SU-DHL-6 (cell line): ENCODE results near the gene LHFPL6.

Experiments used
- H2AFZ ChIP-seq: fragments of 200-600 bp; sonication (generic); 2 replicates; pipeline ENCODE4 v1.6.1; 2014; ENCODE audit warnings: low read depth, mild to moderate bottlenecking, moderate library complexity, mixed read lengths, antibody characterized with exemption, low read length; ENCODE audit not compliant: severe bottlenecking
- H3F3A ChIP-seq: fragments of 200-600 bp; shearing (Covaris generic); 2 replicates; pipeline ENCODE4 v1.6.0; 2016; ENCODE audit warnings: antibody characterized with exemption, mild to moderate bottlenecking; ENCODE audit not compliant: insufficient read depth
- H3K27ac ChIP-seq: fragments of 200-600 bp; sonication (generic); 2 replicates; pipeline ENCODE4 v1.5.1; 2016; ENCODE audit warnings: low read depth, mild to moderate bottlenecking, low read length, moderate library complexity, mixed read lengths
- H3K27me3 ChIP-seq: fragments of 200-600 bp; sonication (generic), shearing (Covaris generic); 2 replicates; pipeline ENCODE4 v1.6.0; 2014; ENCODE audit warnings: mild to moderate bottlenecking, low read length
- H3K36me3 ChIP-seq: fragments of 200-600 bp; sonication (generic); 2 replicates; pipeline ENCODE4 v1.6.1; 2014; ENCODE audit warnings: mild to moderate bottlenecking, low read length, mixed read lengths
- H3K4me2 ChIP-seq: fragments of 300-600, 200-600 bp; shearing (Covaris generic), sonication (generic); 2 replicates; pipeline ENCODE4 v1.6.0; 2014; ENCODE audit warnings: low read length, low read depth, mild to moderate bottlenecking; ENCODE audit not compliant: poor library complexity, severe bottlenecking
- H3K4me3 ChIP-seq: fragments of 200-600 bp; sonication (generic); 2 replicates; pipeline ENCODE4 v1.5.1; 2014; ENCODE audit warnings: antibody characterized with exemption, low read length, mild to moderate bottlenecking, mixed read lengths; ENCODE audit not compliant: insufficient read depth, poor library complexity, severe bottlenecking
- H3K79me2 ChIP-seq: fragments of 200-600 bp; sonication (generic); 2 replicates; pipeline ENCODE4 v1.6.1; 2014; ENCODE audit warnings: mild to moderate bottlenecking, low read length, moderate library complexity; ENCODE audit not compliant: insufficient read depth
- H3K9ac ChIP-seq: fragments of 200-600 bp; sonication (generic); 2 replicates; pipeline ENCODE4 v1.7.0; 2014; ENCODE audit warnings: mild to moderate bottlenecking, low read length
- H3K9me2 ChIP-seq: fragments of 200-600 bp; sonication (generic); replicated peaks from 2 replicates; pipeline ENCODE4 v1.6.1; 2014; ENCODE audit warnings: low read length; ENCODE audit not compliant: insufficient read depth
- H3K9me3 ChIP-seq: fragments of 200-600 bp; sonication (generic); 2 replicates; pipeline ENCODE4 v1.6.1; 2014; ENCODE audit warnings: low read length, mixed read lengths; ENCODE audit not compliant: insufficient read depth
- H4K20me1 ChIP-seq: fragments of 200-600 bp; sonication (generic); 2 replicates; pipeline ENCODE4 v1.6.1; 2014; ENCODE audit warnings: low read depth, mild to moderate bottlenecking, antibody characterized with exemption, low read length, moderate library complexity, mixed read lengths
- CTCF ChIP-seq: fragments of 200-600 bp; sonication (generic); IDR thresholded peaks from one replicate; pipeline ENCODE4 v1.5.1; 2017; ENCODE audit warnings: antibody characterized with exemption, mild to moderate bottlenecking, low read length, moderate library complexity; ENCODE audit not compliant: insufficient read depth, poor library complexity, severe bottlenecking
- EZH2phosphoT487 ChIP-seq: fragments of 200-600 bp; sonication (generic), shearing (Covaris generic); conservative IDR thresholded peaks from 2 replicates; pipeline ENCODE4 v1.6.1; 2018; ENCODE audit warnings: mild to moderate bottlenecking, antibody characterized with exemption, low read length, moderate library complexity, mixed read lengths

Gene LHFPL6

GRCh38 chr13:39329182-39329639 is 273.8 kb downstream of the LHFPL6 start:
- no peaks in the 10 kb centered on the region for H3F3A ChIP-seq
- H3K79me2 ChIP-seq = no peaks in the 10 kb centered on the region
- H3K4me3 ChIP-seq = no peak overlapping the region
- H4K20me1 ChIP-seq = no peaks in the 10 kb centered on the region
- H3K27ac ChIP-seq = no peak overlapping the region
- H3K27me3 ChIP-seq = no peaks in the 10 kb centered on the region
- no peak overlapping the region for H2AFZ ChIP-seq
- H3K36me3 ChIP-seq = no peaks in the 10 kb centered on the region
- H3K9ac ChIP-seq = no peak overlapping the region
- no peak overlapping the region for H3K4me2 ChIP-seq
- no peaks in the 10 kb centered on the region for H3K9me3 ChIP-seq
- no peaks in the 10 kb centered on the region for H3K9me2 ChIP-seq
- TF ChIP-seq EZH2phosphoT487 (no peak), CTCF (no peak)

- H3K9me2 ChIP-seq = no peaks in the 10 kb centered on the region
- H3K4me3 ChIP-seq = no peak overlapping the region
- TF ChIP-seq CTCF = no peak
- no peak for TF ChIP-seq EZH2phosphoT487
Measured at GRCh38 chr13:39327172-39327479, 275.9 kb downstream of the LHFPL6 start.

GRCh38 chr13:39326469-39327171 is 276.4 kb downstream of the LHFPL6 start:
- Histone ChIP-seq H3K79me2 (no peaks in the 10 kb centered on the region), H3K9ac (no peak overlapping the region), H3K9me3 (no peaks in the 10 kb centered on the region), H3K27ac (no peak overlapping the region), H3K4me3 (no peak overlapping the region), H3K4me2 (no peak overlapping the region), H3K36me3 (no peaks in the 10 kb centered on the region), H3F3A (no peaks in the 10 kb centered on the region), H2AFZ (no peak overlapping the region), H3K27me3 (no peaks in the 10 kb centered on the region), H4K20me1 (no peaks in the 10 kb centered on the region), H3K9me2 (no peaks in the 10 kb centered on the region)
- TF ChIP-seq EZH2phosphoT487 = no peak
- TF ChIP-seq CTCF = no peak

More at GRCh38 chr13:39327172-39327479, 275.9 kb downstream of the LHFPL6 start:
- Histone ChIP-seq H3K36me3 (no peaks in the 10 kb centered on the region), H2AFZ (no peak overlapping the region), H3K79me2 (no peaks in the 10 kb centered on the region), H3K9me3 (no peaks in the 10 kb centered on the region), H4K20me1 (no peaks in the 10 kb centered on the region), H3K27me3 (no peaks in the 10 kb centered on the region), H3K4me2 (no peak overlapping the region), H3F3A (no peaks in the 10 kb centered on the region), H3K9ac (no peak overlapping the region), H3K27ac (no peak overlapping the region)
